Upper lobe of left lung (tissue), 6 donors: ENCODE results near the gene OTUB1. TPM values are rescaled to one million over a fixed set of nuclear protein-coding genes. Genes with fewer than 3 reads are reported as not detected.

Source experiments
- ATAC-seq, 2 donors: fragments of 200-7000 bp; cut with Tn5 transposase; one replicate each; pipeline ENCODE4 v1.9.1; 2022; ENCODE audit warnings: mild to moderate bottlenecking in 2 of 2, moderate library complexity in 2 of 2; ENCODE audit not compliant: low FRiP score in 2 of 2
- DNase-seq, 2 donors: peaks; one replicate each; pipeline ENCODE4 v3.0.0-alpha.2; 2019 to 2020
- H3K27ac ChIP-seq, 4 donors: fragments of 200-600 bp; sonication (generic); one replicate each; pipeline ENCODE4 v1.5.1; 2016 to 2019
- H3K27me3 ChIP-seq, 4 donors: fragments of 200-600 bp; sonication (generic); one replicate each; pipeline ENCODE4 v1.5.1; 2017 to 2019
- H3K36me3 ChIP-seq, 4 donors: fragments of 200-600 bp; sonication (generic); one replicate each; pipeline ENCODE4 v1.5.1; 2016 to 2019
- H3K4me1 ChIP-seq, 4 donors: fragments of 200-600 bp; sonication (generic); one replicate each; pipeline ENCODE4 v1.5.1; 2018 to 2019
- H3K4me3 ChIP-seq, 4 donors: fragments of 200-600 bp; sonication (generic); one replicate each; pipeline ENCODE4 v1.5.1; 2017 to 2019; ENCODE audit warnings: mild to moderate bottlenecking in 2 of 4, moderate library complexity in 1 of 4
- H3K9me3 ChIP-seq, 4 donors: fragments of 200-600 bp; sonication (generic); one replicate each; pipeline ENCODE4 v1.5.1; 2018 to 2019
- CTCF ChIP-seq, 6 experiments: fragments of 450-650 bp in 4 of 6; fragments of 200-600 bp in 2 of 6; sonication (generic) in 2 of 6; IDR thresholded peaks; one replicate each; pipeline ENCODE4 v1.5.1; 2016 to 2019; ENCODE audit warnings: antibody characterized with exemption in 6 of 6
- EP300 ChIP-seq, 4 donors: sonication (generic); formaldehyde crosslinking; IDR thresholded peaks; one replicate each; pipeline ENCODE4 v1.5.1; 2017; ENCODE audit warnings: antibody characterized with exemption in 4 of 4, control low read depth in 2 of 4
- POLR2A ChIP-seq, 4 donors: fragments of 450-650 bp; IDR thresholded peaks; one replicate each; pipeline ENCODE4 v1.5.1; 2016 to 2017; ENCODE audit warnings: antibody characterized with exemption in 4 of 4, mild to moderate bottlenecking in 2 of 4
- POLR2AphosphoS5 ChIP-seq, 2 donors: sonication (generic); formaldehyde crosslinking; IDR thresholded peaks; one replicate each; pipeline ENCODE4 v1.5.1; 2017; ENCODE audit warnings: antibody characterized with exemption in 2 of 2
- WGBS, 2 donors: methylation state at CpG; one replicate each; pipeline ENCODE4 v1.1.5; 2017 to 2018; 5-methylcytosine and 5-hydroxymethylcytosine counted together
- total RNA-seq, 6 donors: library from RNA; depleted of rRNA in 4 of 6; stranded (reverse); fragments of >200 nt in 4 of 6; gene quantifications; one replicate each; pipeline versions ENCODE4 v1.1.0 to v1.2.1, GENCODE V29; 2016 to 2021
- donor health status: DM: no; HTN: no; CAD: no; lungs with moderate emphysema.
- donor health status: DM: no; HTN: yes; CAD: no; lungs with severe emphysema.

Gene OTUB1
- total RNA-seq, 6 donors from 2014 or later = 58.6 to 95.3 (median 72.5) TPM

- DNase-seq (peak in 1 of 2 donors; percentile 83), ATAC-seq (no peak)
- Histone ChIP-seq H3K36me3 (peaks cover 6 to 32% (median 30%) of the 10 kb centered on the region in 4 donors), H3K27ac (no peak overlapping the region), H3K4me1 (peaks cover 30 to 40% (median 33%) of the 10 kb centered on the region in 4 donors), H3K27me3 (no peaks in the 10 kb centered on the region), H3K4me3 (peak overlapping the region in 3 of 4 donors; percentile 36 to 48 (median 40)), H3K9me3 (no peaks in the 10 kb centered on the region)
- 40 to 87% methylated on average over 7 to 11 of the region's 60 CpGs for WGBS, 2 donors
- TF ChIP-seq POLR2AphosphoS5 (IDR thresholded peaks at IDR 0.05) (no peak), POLR2A (IDR thresholded peaks at IDR 0.05) (no peak)
These were observed 14.7 kb downstream of the OTUB1 start for GRCh38 chr11:64000740-64001483.

DNA sequence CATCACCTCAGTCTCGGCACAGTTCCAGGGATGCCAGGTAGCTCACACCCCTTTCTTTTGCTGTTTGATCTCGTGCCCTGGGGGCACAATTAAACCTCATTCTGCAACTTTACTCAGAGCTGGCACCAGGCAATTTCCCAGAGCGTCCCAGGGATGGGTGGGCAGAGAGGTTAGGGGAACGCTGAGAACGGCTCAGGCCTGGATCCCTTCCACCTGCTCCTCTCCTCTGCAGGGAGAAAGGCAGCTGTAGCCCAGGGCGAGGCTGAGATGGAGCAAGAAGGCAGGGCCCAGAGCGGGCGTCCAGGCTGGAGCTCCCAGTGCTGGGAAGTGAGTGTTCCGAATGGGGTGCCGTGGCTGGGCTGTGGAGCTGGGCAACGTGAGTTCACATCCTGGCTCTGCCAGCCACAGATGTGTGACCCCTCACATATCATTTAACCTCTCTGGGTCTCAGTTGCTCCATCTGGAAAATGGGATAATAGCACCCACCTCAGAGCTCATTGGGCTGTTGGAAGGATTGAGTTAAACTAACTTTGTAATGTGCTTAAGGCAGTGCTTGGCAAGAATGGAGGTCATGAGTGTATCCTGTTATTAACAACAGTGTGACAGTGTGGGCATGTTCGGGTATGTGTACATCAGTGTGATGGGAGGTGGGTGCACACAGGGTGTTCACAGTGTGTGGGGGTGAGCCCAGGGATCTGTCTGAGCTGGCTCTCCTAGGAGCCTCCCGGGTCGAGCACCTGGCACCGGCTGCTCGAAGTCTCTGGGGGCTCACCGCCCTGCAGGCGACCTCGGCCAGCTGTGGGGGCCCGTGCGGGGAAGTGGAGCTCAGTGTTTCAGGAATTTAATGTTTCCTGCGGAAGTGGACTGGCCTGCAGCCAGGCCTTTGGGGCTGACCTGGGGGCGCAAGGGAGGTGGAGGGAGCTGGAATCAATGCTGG lies 15.5 kb downstream of the OTUB1 start:
- H3K27me3 ChIP-seq = no peaks in the 10 kb centered on the region
- DNase-seq (peak in 1 of 2 donors; percentile 74), ATAC-seq (no peak)

GRCh38 chr11:64003807-64004589 lies 17.8 kb downstream of the OTUB1 start:
- Histone ChIP-seq H3K36me3 (peaks cover 0 to 1% (median under 1%) of the 10 kb centered on the region in 4 donors), H3K4me1 (peaks cover 47 to 53% (median 50%) of the 10 kb centered on the region in 4 donors), H3K4me3 (no peak overlapping the region), H3K27ac (no peak overlapping the region), H3K9me3 (no peaks in the 10 kb centered on the region), H3K27me3 (no peaks in the 10 kb centered on the region)
- DNase-seq = no peak
- ATAC-seq = no peak
- TF ChIP-seq CTCF (IDR thresholded peaks at IDR 0.05) (no peak), POLR2AphosphoS5 (IDR thresholded peaks at IDR 0.05) (no peak), POLR2A (IDR thresholded peaks at IDR 0.05) (no peak), EP300 (IDR thresholded peaks at IDR 0.05) (no peak)
- WGBS, 2 donors = 67 to 81% methylated on average over 18 to 23 of the region's 23 CpGs

More for the DNA sequence above, 15.5 kb downstream of the OTUB1 start:
- no peak for TF ChIP-seq POLR2A (IDR thresholded peaks at IDR 0.05)
- TF ChIP-seq CTCF (IDR thresholded peaks at IDR 0.05) = no peak
- no peak for TF ChIP-seq POLR2AphosphoS5 (IDR thresholded peaks at IDR 0.05)
- no peak for TF ChIP-seq EP300 (IDR thresholded peaks at IDR 0.05)
- Histone ChIP-seq H3K4me3 (no peak overlapping the region), H3K4me1 (peaks cover 31 to 41% (median 34%) of the 10 kb centered on the region in 4 donors), H3K27ac (no peak overlapping the region), H3K36me3 (peaks cover 6 to 23% (median 21%) of the 10 kb centered on the region in 4 donors), H3K9me3 (no peaks in the 10 kb centered on the region)
- 49 to 62% methylated on average over 20 to 21 of the region's 23 CpGs for WGBS, 2 donors

- no peak for ATAC-seq
- no peaks in the 10 kb centered on the region for H3K36me3 ChIP-seq
- H3K9me3 ChIP-seq = no peaks in the 10 kb centered on the region
- no peak overlapping the region for H3K4me3 ChIP-seq
- no peak overlapping the region for H3K27ac ChIP-seq
- peaks cover 42 to 47% (median 45%) of the 10 kb centered on the region in 4 donors for H3K4me1 ChIP-seq
- TF ChIP-seq EP300 (IDR thresholded peaks at IDR 0.05) = no peak
- no peak for TF ChIP-seq CTCF (IDR thresholded peaks at IDR 0.05)
- no peak for TF ChIP-seq POLR2AphosphoS5 (IDR thresholded peaks at IDR 0.05)
- TF ChIP-seq POLR2A (IDR thresholded peaks at IDR 0.05) = no peak
- 85 to 87% methylated on average over 4 of the region's 4 CpGs for WGBS, 2 donors
- no peak for DNase-seq
- no peaks in the 10 kb centered on the region for H3K27me3 ChIP-seq
These were observed 18.3 kb downstream of the OTUB1 start for GRCh38 chr11:64004590-64004984.
